Measurements from ENCODE around the gene KDM4C.

DNA sequence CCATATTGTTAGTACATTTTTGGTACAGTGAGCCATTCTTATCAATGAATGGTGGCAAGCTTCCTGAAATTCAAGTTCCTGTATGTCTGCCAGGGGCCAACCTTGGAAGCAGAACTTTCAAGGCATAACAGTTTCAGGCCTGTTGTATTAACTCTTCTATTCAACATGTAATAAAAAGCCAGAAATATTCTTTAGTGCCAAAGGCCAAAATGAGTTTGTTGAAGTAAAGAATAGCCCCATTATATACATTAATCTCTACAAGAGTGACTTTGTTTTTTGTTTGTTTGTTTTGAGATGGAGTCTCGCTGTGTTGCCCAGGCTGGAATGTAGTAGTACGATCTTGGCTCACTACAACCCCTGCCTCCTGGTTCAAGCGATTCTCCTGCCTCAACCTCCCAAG, 321.3 kb downstream of the KDM4C start:
- TF ChIP-seq, protein P1, sequence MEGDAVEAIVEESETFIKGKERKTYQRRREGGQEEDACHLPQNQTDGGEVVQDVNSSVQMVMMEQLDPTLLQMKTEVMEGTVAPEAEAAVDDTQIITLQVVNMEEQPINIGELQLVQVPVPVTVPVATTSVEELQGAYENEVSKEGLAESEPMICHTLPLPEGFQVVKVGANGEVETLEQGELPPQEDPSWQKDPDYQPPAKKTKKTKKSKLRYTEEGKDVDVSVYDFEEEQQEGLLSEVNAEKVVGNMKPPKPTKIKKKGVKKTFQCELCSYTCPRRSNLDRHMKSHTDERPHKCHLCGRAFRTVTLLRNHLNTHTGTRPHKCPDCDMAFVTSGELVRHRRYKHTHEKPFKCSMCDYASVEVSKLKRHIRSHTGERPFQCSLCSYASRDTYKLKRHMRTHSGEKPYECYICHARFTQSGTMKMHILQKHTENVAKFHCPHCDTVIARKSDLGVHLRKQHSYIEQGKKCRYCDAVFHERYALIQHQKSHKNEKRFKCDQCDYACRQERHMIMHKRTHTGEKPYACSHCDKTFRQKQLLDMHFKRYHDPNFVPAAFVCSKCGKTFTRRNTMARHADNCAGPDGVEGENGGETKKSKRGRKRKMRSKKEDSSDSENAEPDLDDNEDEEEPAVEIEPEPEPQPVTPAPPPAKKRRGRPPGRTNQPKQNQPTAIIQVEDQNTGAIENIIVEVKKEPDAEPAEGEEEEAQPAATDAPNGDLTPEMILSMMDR (IDR thresholded peaks at IDR 0.05), result no peak
- TF ChIP-seq EZH2phosphoT487 (IDR thresholded peaks at IDR 0.05), result no peak
- no peak for TF ChIP-seq EZH2 (IDR thresholded peaks at IDR 0.05)

Measured in neural progenitor cell (in vitro differentiated cells).